Measurements from ENCODE around the gene CCDC92.

The CCDC92 gene

DNA sequence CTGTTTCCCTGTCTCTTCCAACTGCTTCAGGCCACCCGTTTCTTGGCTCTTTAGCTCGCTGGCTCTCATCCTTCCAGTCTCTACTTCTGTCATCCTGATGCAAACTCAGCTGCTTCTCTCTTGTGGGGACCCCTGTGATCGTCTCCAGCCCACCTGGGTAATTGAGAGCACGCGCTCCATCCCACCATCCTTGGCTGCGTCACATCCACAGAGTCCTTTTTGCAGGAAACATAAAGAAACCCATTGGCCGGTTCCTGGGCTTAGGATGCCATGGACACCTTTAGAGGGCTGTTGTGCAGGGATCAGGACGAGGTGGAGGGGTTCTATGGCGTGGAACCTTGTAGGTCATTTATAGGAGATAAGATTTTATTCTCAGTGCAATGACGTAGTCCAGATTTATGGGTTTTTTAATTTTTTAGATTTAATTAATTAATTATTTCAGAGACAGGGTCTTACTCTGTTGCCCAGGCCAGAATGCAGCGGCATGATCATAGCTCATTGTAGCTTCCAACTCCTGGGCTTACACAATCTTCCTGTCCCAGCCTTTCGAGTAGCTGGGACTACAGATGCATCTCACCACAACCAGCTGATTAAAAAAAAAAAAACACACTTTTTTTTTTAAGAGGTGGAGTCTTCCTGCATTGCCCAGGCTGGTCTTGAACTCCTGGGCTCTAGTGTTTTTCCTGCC lies 82.6 kb downstream of the CCDC92 start:
- DNase-seq (ENCODE audit: low read depth): no peak

DNA sequence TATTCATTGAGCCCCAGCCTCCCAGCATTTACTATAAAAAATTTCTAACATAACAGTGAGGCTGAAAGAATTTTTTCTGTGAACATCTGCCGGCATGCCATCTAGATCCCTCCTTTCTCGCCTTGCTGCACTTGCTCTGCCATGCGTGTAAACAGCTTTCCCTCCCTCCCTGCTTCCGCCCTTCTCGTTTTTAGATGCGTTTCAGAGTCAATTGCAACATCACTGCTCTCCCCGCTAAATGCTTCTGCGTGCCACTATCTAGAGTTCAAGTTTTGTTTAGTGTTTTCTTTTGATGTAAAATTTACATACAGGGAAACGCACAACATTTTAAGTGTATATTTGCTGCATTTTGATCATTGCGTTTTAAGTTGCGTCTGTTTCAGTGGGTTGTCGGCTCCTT lies 83.6 kb downstream of the CCDC92 start:
- DNase-seq (ENCODE audit: low read depth): no peak

DNA sequence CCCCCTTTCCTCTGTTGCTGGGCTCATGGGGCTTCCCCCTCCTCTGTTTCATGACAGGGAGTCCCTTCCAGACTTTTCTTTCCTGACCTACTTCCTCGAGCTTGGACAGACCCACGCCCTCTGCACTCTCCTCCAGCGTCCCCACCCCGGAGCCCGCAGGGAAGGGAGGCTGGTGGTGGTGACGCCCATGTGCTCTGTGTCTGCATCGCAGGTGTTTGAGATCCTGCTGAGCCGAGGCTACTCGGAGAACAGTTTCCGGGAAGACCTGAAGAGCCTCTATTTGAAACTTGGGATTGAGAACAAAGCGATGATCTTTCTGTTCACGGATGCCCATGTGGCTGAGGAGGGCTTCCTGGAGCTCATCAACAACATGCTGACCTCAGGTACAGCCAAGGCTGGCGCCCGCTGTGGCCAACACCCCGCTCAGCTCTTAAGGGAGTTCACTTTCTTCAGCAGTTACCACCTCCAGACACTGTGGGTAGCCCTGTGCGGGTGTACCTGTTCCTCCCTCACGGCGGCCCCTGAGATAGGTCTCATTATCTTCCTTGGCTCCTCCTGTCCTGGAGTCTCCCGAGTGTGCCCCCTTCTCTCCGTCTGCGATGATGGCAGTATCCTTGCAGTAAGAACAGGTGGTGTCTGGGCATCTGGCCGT lies 85.6 kb downstream of the CCDC92 start:
- no peak for DNase-seq (ENCODE audit: low read depth)

DNA sequence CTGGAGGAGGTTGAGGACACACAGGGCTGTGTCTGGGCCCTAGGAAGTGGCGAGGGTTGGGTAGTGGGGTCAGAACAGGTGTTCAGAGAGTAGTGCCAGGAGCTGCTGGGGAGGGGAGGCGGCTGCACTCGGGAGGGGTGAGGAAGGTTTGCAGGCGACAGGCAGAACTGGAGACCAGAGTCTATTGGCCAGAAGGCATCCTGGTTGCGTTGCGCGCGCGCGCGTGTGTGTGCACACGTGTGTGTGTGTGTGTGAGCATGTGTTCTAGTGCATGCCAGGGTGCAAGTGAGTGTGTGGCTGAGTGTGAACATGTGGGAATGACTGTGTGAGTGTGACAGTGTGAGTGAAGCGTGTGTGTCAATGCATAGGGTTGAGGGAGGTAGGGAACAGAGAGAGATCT lies 86.4 kb downstream of the CCDC92 start:
- no peak for DNase-seq (ENCODE audit: low read depth)
